KMS-11 (cell line): ENCODE data around the gene COQ8B.
A peak's percentile ranks its signal among the peaks of the same experiment; 100 is the strongest.

Experiments used
- H2AFZ ChIP-seq: fragments of 200-600 bp; sonication (generic); 2 replicates; pipeline ENCODE4 v1.6.1; 2016; ENCODE audit warnings: antibody characterized with exemption, mixed run types, low read depth
- H3K27ac ChIP-seq: fragments of 200-600 bp; sonication (generic); 2 replicates; pipeline ENCODE4 v1.6.1; 2016; ENCODE audit warnings: mild to moderate bottlenecking, mixed run types
- H3K27me3 ChIP-seq: fragments of 200-600 bp; sonication (generic); 2 replicates; pipeline ENCODE4 v1.6.1; 2017; ENCODE audit warnings: mild to moderate bottlenecking, low read depth, mixed run types, moderate library complexity; ENCODE audit not compliant: insufficient read depth
- H3K36me3 ChIP-seq: fragments of 200-600 bp; sonication (generic); 2 replicates; pipeline ENCODE4 v1.6.1; 2017; ENCODE audit warnings: mild to moderate bottlenecking, mixed run types; ENCODE audit not compliant: insufficient read depth
- H3K4me1 ChIP-seq: fragments of 200-600 bp; sonication (generic); 2 replicates; pipeline ENCODE4 v1.6.1; 2016; ENCODE audit warnings: mild to moderate bottlenecking, low read depth, mixed run types; ENCODE audit not compliant: poor library complexity, severe bottlenecking
- H3K4me2 ChIP-seq: fragments of 200-600 bp; sonication (generic); 2 replicates; pipeline ENCODE4 v1.7.0; 2016; ENCODE audit warnings: mild to moderate bottlenecking, mixed run types
- H3K4me3 ChIP-seq: fragments of 200-600 bp; sonication (generic); IDR thresholded peaks from 2 replicates; pipeline ENCODE4 v1.6.1; 2017; ENCODE audit warnings: low read depth, low read length, mixed read lengths; ENCODE audit not compliant: insufficient read depth
- H3K79me2 ChIP-seq: fragments of 200-600 bp; sonication (generic); 2 replicates; pipeline ENCODE4 v1.6.1; 2016; ENCODE audit warnings: low read depth, mixed run types; ENCODE audit not compliant: insufficient read depth
- H3K9ac ChIP-seq: fragments of 200-600 bp; sonication (generic); 2 replicates; pipeline ENCODE4 v1.6.1; 2016; ENCODE audit warnings: mild to moderate bottlenecking, mixed run types
- H4K20me1 ChIP-seq: fragments of 200-600 bp; sonication (generic); 2 replicates; pipeline ENCODE4 v1.6.1; 2016; ENCODE audit warnings: mild to moderate bottlenecking, mixed run types; ENCODE audit not compliant: insufficient read depth
- TF ChIP-seq, protein P1 (sequence below): fragments of 200-600 bp; sonication (generic); conservative IDR thresholded peaks from 2 replicates; pipeline ENCODE4 v1.6.1; 2017; ENCODE audit warnings: low read depth, mild to moderate bottlenecking, antibody characterized with exemption, low read length, moderate library complexity, mixed read lengths

COQ8B gene

DNA sequence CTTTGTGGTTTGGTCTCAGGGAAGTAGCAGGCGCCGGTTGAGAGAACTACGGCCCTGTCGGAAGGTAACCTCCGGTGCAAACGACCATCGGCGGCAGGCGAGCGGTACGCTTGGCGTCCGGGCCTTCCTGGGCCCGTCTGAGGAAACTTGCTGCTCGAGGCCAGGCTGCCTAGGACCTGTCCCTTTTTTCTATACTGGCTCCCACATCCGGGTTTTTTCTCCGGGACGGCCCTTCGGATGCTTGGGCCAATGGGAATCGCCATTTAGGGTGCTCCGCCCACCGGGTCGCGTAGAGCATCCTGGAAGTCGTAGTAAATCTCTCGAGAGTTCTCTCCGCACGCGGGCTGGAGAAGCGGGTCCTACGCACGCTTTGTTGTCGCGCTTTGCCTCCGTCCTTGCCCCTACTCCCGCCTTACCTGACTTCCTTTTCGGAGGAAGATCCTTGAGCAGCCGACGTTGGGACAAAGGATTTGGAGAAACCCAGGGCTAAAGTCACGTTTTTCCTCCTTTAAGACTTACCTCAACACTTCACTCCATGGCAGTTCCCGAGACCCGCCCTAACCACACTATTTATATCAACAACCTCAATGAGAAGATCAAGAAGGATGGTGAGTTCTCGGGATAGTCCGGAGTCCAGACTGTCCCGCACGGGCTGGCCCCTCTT is 34.3 kb upstream of the COQ8B start, which contains the start of gene SNRPA:
Gene SNRPA, plus strand, starts transcription at position 330 of the 664 bp plus-strand sequence. Its CDS starts 206 bp downstream, at position 536.
- H3K27me3 ChIP-seq: no peaks in the 10 kb centered on the region
- TF ChIP-seq, protein P1, sequence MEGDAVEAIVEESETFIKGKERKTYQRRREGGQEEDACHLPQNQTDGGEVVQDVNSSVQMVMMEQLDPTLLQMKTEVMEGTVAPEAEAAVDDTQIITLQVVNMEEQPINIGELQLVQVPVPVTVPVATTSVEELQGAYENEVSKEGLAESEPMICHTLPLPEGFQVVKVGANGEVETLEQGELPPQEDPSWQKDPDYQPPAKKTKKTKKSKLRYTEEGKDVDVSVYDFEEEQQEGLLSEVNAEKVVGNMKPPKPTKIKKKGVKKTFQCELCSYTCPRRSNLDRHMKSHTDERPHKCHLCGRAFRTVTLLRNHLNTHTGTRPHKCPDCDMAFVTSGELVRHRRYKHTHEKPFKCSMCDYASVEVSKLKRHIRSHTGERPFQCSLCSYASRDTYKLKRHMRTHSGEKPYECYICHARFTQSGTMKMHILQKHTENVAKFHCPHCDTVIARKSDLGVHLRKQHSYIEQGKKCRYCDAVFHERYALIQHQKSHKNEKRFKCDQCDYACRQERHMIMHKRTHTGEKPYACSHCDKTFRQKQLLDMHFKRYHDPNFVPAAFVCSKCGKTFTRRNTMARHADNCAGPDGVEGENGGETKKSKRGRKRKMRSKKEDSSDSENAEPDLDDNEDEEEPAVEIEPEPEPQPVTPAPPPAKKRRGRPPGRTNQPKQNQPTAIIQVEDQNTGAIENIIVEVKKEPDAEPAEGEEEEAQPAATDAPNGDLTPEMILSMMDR: no peak
- peak within 1 kb of the TSS; percentile 69 for H3K4me3 ChIP-seq
- H3K4me1 ChIP-seq: peaks cover 51% of the 10 kb centered on the region
- H3K79me2 ChIP-seq: peaks cover 50% of the 10 kb centered on the region
- peak within 1 kb of the TSS; percentile 80 for H3K27ac ChIP-seq
- H3K4me2 ChIP-seq: peak within 1 kb of the TSS; percentile 95
- H4K20me1 ChIP-seq: peaks cover 8% of the 10 kb centered on the region; the same call in 1 of the 2 replicates
- peak within 1 kb of the TSS; percentile 90 for H3K9ac ChIP-seq
- peak within 1 kb of the TSS; percentile 50; the same call in 1 of the 2 replicates for H2AFZ ChIP-seq
- H3K36me3 ChIP-seq: peaks cover 2% of the 10 kb centered on the region; the same call in 1 of the 2 replicates

GRCh38 chr19:40750058-40750873 is 33.6 kb upstream of the COQ8B start, which contains the start of gene ACTMAP:
TSS of gene ACTMAP (minus strand) at chr19:40750477. CDS start at chr19:40749803, 674 bp downstream.
- Histone ChIP-seq H3K27ac (peak within 1 kb of the TSS; percentile 80), H3K36me3 (no peaks in the 10 kb centered on the region), H3K9ac (peak within 1 kb of the TSS; percentile 90), H3K4me2 (peak within 1 kb of the TSS; percentile 95), H2AFZ (peak within 1 kb of the TSS; percentile 50; the same call in 1 of the 2 replicates), H3K4me1 (peaks cover 43% of the 10 kb centered on the region), H4K20me1 (peaks cover under 1% of the 10 kb centered on the region; the same call in 1 of the 2 replicates), H3K79me2 (peaks cover 42% of the 10 kb centered on the region), H3K4me3 (peak within 1 kb of the TSS; percentile 69), H3K27me3 (no peaks in the 10 kb centered on the region)
- TF ChIP-seq, protein P1: no peak

GRCh38 chr19:40747536-40747935 is 30.9 kb upstream of the COQ8B start:
- Histone ChIP-seq H3K27me3 (no peaks in the 10 kb centered on the region), H3K36me3 (no peaks in the 10 kb centered on the region), H4K20me1 (no peaks in the 10 kb centered on the region), H3K4me3 (no peak overlapping the region), H3K4me1 (peaks cover 18% of the 10 kb centered on the region), H3K79me2 (peaks cover 15% of the 10 kb centered on the region), H3K4me2 (no peak overlapping the region), H2AFZ (no peak overlapping the region), H3K9ac (no peak overlapping the region), H3K27ac (no peak overlapping the region)
- TF ChIP-seq, protein P1: no peak

DNA sequence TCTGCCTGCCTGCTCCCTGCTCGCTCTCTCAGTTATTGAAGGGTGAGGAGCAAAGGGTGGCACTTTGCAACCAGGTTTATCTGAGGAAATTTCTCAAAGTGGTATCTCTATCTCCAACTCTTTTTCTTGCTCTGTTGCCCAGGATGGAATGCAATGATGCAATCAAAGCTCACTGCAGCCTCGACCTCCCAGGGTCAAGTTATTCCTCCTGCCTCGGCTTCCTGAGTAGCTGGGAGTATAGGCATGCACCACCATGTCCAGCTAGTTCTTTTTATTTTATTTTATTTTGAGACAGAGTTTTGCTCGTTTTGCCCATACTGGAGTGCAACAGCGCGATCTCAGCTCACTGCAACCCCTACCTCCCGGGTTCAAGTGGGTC is 28.7 kb upstream of the COQ8B start:
- H4K20me1 ChIP-seq: no peaks in the 10 kb centered on the region
- no peak overlapping the region for H3K4me3 ChIP-seq
- peaks cover 14% of the 10 kb centered on the region for H3K4me1 ChIP-seq
- no peak overlapping the region for H3K27ac ChIP-seq
- H2AFZ ChIP-seq: no peak overlapping the region
- H3K36me3 ChIP-seq: no peaks in the 10 kb centered on the region
- no peak overlapping the region for H3K9ac ChIP-seq
- TF ChIP-seq, protein P1: no peak
- H3K79me2 ChIP-seq: no peaks in the 10 kb centered on the region
- no peaks in the 10 kb centered on the region for H3K27me3 ChIP-seq
- no peak overlapping the region for H3K4me2 ChIP-seq
